Measurements from ENCODE around the gene NAALADL2.
"Not testable (repeated sequence)": the region's sequence is repeated elsewhere in the genome, so short reads cannot be mapped to it uniquely, and the experiment has no call there.

NAALADL2 gene

GRCh38 chr3:175743733-175744400, 884.7 kb downstream of the NAALADL2 start:
- no peak overlapping the region for H3K4me3 Mint-ChIP-seq
- no peaks in the 10 kb centered on the region for H3K36me3 Mint-ChIP-seq (ENCODE audit: low read depth)
- H3K4me1 Mint-ChIP-seq (ENCODE audit: low read depth), result no peaks in the 10 kb centered on the region
- H3K27me3 Mint-ChIP-seq (ENCODE audit: low read depth), result no peaks in the 10 kb centered on the region
- H3K27ac Mint-ChIP-seq, result no peak overlapping the region
- H3K9me3 Mint-ChIP-seq, result peaks cover 15% of the 10 kb centered on the region
- DNase-seq (ENCODE audit: low spot score), result no peak

GRCh38 chr3:175746308-175746707, 887.2 kb downstream of the NAALADL2 start:
- H3K36me3 Mint-ChIP-seq (ENCODE audit: low read depth), result no peaks in the 10 kb centered on the region
- no peak overlapping the region for H3K4me3 Mint-ChIP-seq
- H3K27me3 Mint-ChIP-seq (ENCODE audit: low read depth), result no peaks in the 10 kb centered on the region
- no peak overlapping the region for H3K27ac Mint-ChIP-seq
- DNase-seq (ENCODE audit: low spot score), result no peak
- peaks cover 15% of the 10 kb centered on the region for H3K9me3 Mint-ChIP-seq
- no peaks in the 10 kb centered on the region for H3K4me1 Mint-ChIP-seq (ENCODE audit: low read depth)

- Mint-ChIP-seq H3K9me3 (peaks cover 15% of the 10 kb centered on the region), H3K4me3 (no peak overlapping the region), H3K36me3 (ENCODE audit: low read depth) (no peaks in the 10 kb centered on the region), H3K27me3 (ENCODE audit: low read depth) (no peaks in the 10 kb centered on the region), H3K27ac (no peak overlapping the region), H3K4me1 (ENCODE audit: low read depth) (no peaks in the 10 kb centered on the region)
- DNase-seq (ENCODE audit: low spot score), result no peak
Observed at GRCh38 chr3:175748087-175748730, 889.1 kb downstream of the NAALADL2 start.

- Mint-ChIP-seq H3K36me3 (ENCODE audit: low read depth) (no peaks in the 10 kb centered on the region), H3K4me1 (ENCODE audit: low read depth) (no peaks in the 10 kb centered on the region), H3K9me3 (peaks cover 10% of the 10 kb centered on the region), H3K4me3 (no peak overlapping the region), H3K27me3 (ENCODE audit: low read depth) (no peaks in the 10 kb centered on the region), H3K27ac (no peak overlapping the region)
- DNase-seq (ENCODE audit: low spot score), result no peak
Observed at GRCh38 chr3:175749981-175750380, 890.8 kb downstream of the NAALADL2 start.

GRCh38 chr3:175751089-175751488, 892.0 kb downstream of the NAALADL2 start:
- peaks cover 10% of the 10 kb centered on the region for H3K9me3 Mint-ChIP-seq
- H3K36me3 Mint-ChIP-seq (ENCODE audit: low read depth), result no peaks in the 10 kb centered on the region
- no peaks in the 10 kb centered on the region for H3K4me1 Mint-ChIP-seq (ENCODE audit: low read depth)
- H3K27me3 Mint-ChIP-seq (ENCODE audit: low read depth), result no peaks in the 10 kb centered on the region
- no peak overlapping the region for H3K4me3 Mint-ChIP-seq
- DNase-seq (ENCODE audit: low spot score), result no peak
- no peak overlapping the region for H3K27ac Mint-ChIP-seq

GRCh38 chr3:175763948-175764347, 904.8 kb downstream of the NAALADL2 start:
- Mint-ChIP-seq H3K27me3 (ENCODE audit: low read depth) (no peaks in the 10 kb centered on the region), H3K9me3 (peaks cover 5% of the 10 kb centered on the region), H3K4me3 (no peak overlapping the region), H3K4me1 (ENCODE audit: low read depth) (no peaks in the 10 kb centered on the region), H3K27ac (no peak overlapping the region), H3K36me3 (ENCODE audit: low read depth) (no peaks in the 10 kb centered on the region)
- no peak for DNase-seq (ENCODE audit: low spot score)

GRCh38 chr3:175764722-175765121, 905.6 kb downstream of the NAALADL2 start:
- DNase-seq (ENCODE audit: low spot score), result no peak
- H3K9me3 Mint-ChIP-seq, result peaks cover 5% of the 10 kb centered on the region
- H3K36me3 Mint-ChIP-seq (ENCODE audit: low read depth), result no peaks in the 10 kb centered on the region
- no peak overlapping the region for H3K4me3 Mint-ChIP-seq
- no peaks in the 10 kb centered on the region for H3K4me1 Mint-ChIP-seq (ENCODE audit: low read depth)
- H3K27me3 Mint-ChIP-seq (ENCODE audit: low read depth), result no peaks in the 10 kb centered on the region
- H3K27ac Mint-ChIP-seq, result no peak overlapping the region

GRCh38 chr3:175770426-175770825, 911.3 kb downstream of the NAALADL2 start:
- Mint-ChIP-seq H3K9me3 (no peaks in the 10 kb centered on the region), H3K27me3 (ENCODE audit: low read depth) (no peaks in the 10 kb centered on the region), H3K36me3 (ENCODE audit: low read depth) (no peaks in the 10 kb centered on the region), H3K4me3 (no peak overlapping the region), H3K27ac (no peak overlapping the region), H3K4me1 (ENCODE audit: low read depth) (no peaks in the 10 kb centered on the region)
- no peak for DNase-seq (ENCODE audit: low spot score)

GRCh38 chr3:175777495-175777894, 918.4 kb downstream of the NAALADL2 start:
- H3K4me1 Mint-ChIP-seq (ENCODE audit: low read depth), result no peaks in the 10 kb centered on the region
- no peaks in the 10 kb centered on the region for H3K27me3 Mint-ChIP-seq (ENCODE audit: low read depth)
- no peak overlapping the region for H3K27ac Mint-ChIP-seq
- no peak overlapping the region for H3K4me3 Mint-ChIP-seq
- H3K9me3 Mint-ChIP-seq, result peaks cover 3% of the 10 kb centered on the region
- H3K36me3 Mint-ChIP-seq (ENCODE audit: low read depth), result no peaks in the 10 kb centered on the region
- DNase-seq (ENCODE audit: low spot score), result no peak

GRCh38 chr3:175777965-175778364, 918.8 kb downstream of the NAALADL2 start:
- H3K36me3 Mint-ChIP-seq (ENCODE audit: low read depth), result no peaks in the 10 kb centered on the region
- no peak overlapping the region for H3K4me3 Mint-ChIP-seq
- H3K27ac Mint-ChIP-seq, result no peak overlapping the region
- peaks cover 3% of the 10 kb centered on the region for H3K9me3 Mint-ChIP-seq
- no peaks in the 10 kb centered on the region for H3K4me1 Mint-ChIP-seq (ENCODE audit: low read depth)
- no peak for DNase-seq (ENCODE audit: low spot score)
- no peaks in the 10 kb centered on the region for H3K27me3 Mint-ChIP-seq (ENCODE audit: low read depth)

- H3K27ac Mint-ChIP-seq, result no peak overlapping the region
Observed at GRCh38 chr3:175778994-175779393, 919.9 kb downstream of the NAALADL2 start.

GRCh38 chr3:175787109-175787508, 928.0 kb downstream of the NAALADL2 start:
- not testable (repeated sequence) for H3K4me1 Mint-ChIP-seq (ENCODE audit: low read depth); H3K9me3 Mint-ChIP-seq; H3K4me3 Mint-ChIP-seq; DNase-seq (ENCODE audit: low spot score); H3K27me3 Mint-ChIP-seq (ENCODE audit: low read depth); H3K36me3 Mint-ChIP-seq (ENCODE audit: low read depth); H3K27ac Mint-ChIP-seq

More at GRCh38 chr3:175778994-175779393, 919.9 kb downstream of the NAALADL2 start:
- DNase-seq (ENCODE audit: low spot score), result no peak
- no peaks in the 10 kb centered on the region for H3K36me3 Mint-ChIP-seq (ENCODE audit: low read depth)
- H3K4me1 Mint-ChIP-seq (ENCODE audit: low read depth), result no peaks in the 10 kb centered on the region
- no peaks in the 10 kb centered on the region for H3K27me3 Mint-ChIP-seq (ENCODE audit: low read depth)
- H3K4me3 Mint-ChIP-seq, result no peak overlapping the region
- H3K9me3 Mint-ChIP-seq, result peaks cover 3% of the 10 kb centered on the region

- H3K27ac Mint-ChIP-seq, result no peak overlapping the region
- H3K4me1 Mint-ChIP-seq (ENCODE audit: low read depth), result no peaks in the 10 kb centered on the region
- peaks cover 12% of the 10 kb centered on the region for H3K9me3 Mint-ChIP-seq
- no peaks in the 10 kb centered on the region for H3K36me3 Mint-ChIP-seq (ENCODE audit: low read depth)
- no peaks in the 10 kb centered on the region for H3K27me3 Mint-ChIP-seq (ENCODE audit: low read depth)
- no peak for DNase-seq (ENCODE audit: low spot score)
- no peak overlapping the region for H3K4me3 Mint-ChIP-seq
Observed at GRCh38 chr3:175792245-175792644, 933.1 kb downstream of the NAALADL2 start.

- no peak for DNase-seq (ENCODE audit: low spot score)
- Mint-ChIP-seq H3K4me1 (ENCODE audit: low read depth) (no peaks in the 10 kb centered on the region), H3K27ac (no peak overlapping the region), H3K4me3 (no peak overlapping the region), H3K9me3 (peaks cover 4% of the 10 kb centered on the region), H3K27me3 (ENCODE audit: low read depth) (no peaks in the 10 kb centered on the region), H3K36me3 (ENCODE audit: low read depth) (no peaks in the 10 kb centered on the region)
Observed at GRCh38 chr3:175798326-175798725, 939.2 kb downstream of the NAALADL2 start.

GRCh38 chr3:175805825-175806224, 946.7 kb downstream of the NAALADL2 start:
- Mint-ChIP-seq H3K27me3 (ENCODE audit: low read depth) (no peaks in the 10 kb centered on the region), H3K36me3 (ENCODE audit: low read depth) (no peaks in the 10 kb centered on the region), H3K4me1 (ENCODE audit: low read depth) (no peaks in the 10 kb centered on the region), H3K27ac (no peak overlapping the region), H3K4me3 (no peak overlapping the region), H3K9me3 (no peaks in the 10 kb centered on the region)
- no peak for DNase-seq (ENCODE audit: low spot score)

All from T-helper 2 cell treated with Interferon-gamma antibody and Interleukin-4, amounts not matched to agents 5 μg/mL and 100 μg/mL, for 36 hours (primary cell).